Activated CD4-positive, alpha-beta memory T cell treated with anti-CD3 and anti-CD28 coated beads for 36 hours (primary cell): ENCODE results near the gene NRG3. TPM values are rescaled to one million over a fixed set of nuclear protein-coding genes. Genes with fewer than 3 reads are reported as not detected.

ENCODE experiments used
- CTCF ChIA-PET: fragments of 350-600 bp; sonication (Branson Sonifier 250); formaldehyde crosslinking; loops from one replicate; lab custom pipeline; 2021; ENCODE audit warnings: antibody characterized with exemption, inconsistent platforms; lab: Charles Lee
- POLR2A ChIA-PET: fragments of 350-600 bp; sonication (Branson Sonifier 250); formaldehyde crosslinking; loops from one replicate; lab custom pipeline; 2021; ENCODE audit warnings: antibody characterized with exemption; lab: Charles Lee
- DNase-seq: peaks from one replicate; pipeline ENCODE4 v3.0.0-alpha.2; 2020
- H3K27ac Mint-ChIP-seq: one replicate; pipeline ENCODE4 v1.8.0; 2021; ENCODE audit warnings: mixed read lengths
- H3K27me3 Mint-ChIP-seq: one replicate; pipeline ENCODE4 v1.8.0; 2021; ENCODE audit warnings: mixed read lengths
- H3K36me3 Mint-ChIP-seq: one replicate; pipeline ENCODE4 v1.8.0; 2021; ENCODE audit warnings: mixed read lengths
- H3K4me1 Mint-ChIP-seq: one replicate; pipeline ENCODE4 v1.8.0; 2021; ENCODE audit warnings: low read depth, mixed read lengths
- H3K4me3 Mint-ChIP-seq: one replicate; pipeline ENCODE4 v1.8.0; 2021; ENCODE audit warnings: mild to moderate bottlenecking, mixed read lengths
- H3K9me3 Mint-ChIP-seq: one replicate; pipeline ENCODE4 v1.8.0; 2021; ENCODE audit warnings: mixed read lengths
- intact Hi-C: fragments of 100-400 bp; cut with micrococcal nuclease; formaldehyde crosslinking; loops from one replicate; pipeline ENCODE4 v1.15.1; 2023
- total RNA-seq, 2 experiments: library from RNA; stranded (reverse); gene quantifications; one replicate each; pipeline ENCODE4 v1.2.3, GENCODE V29; 2021

NRG3 gene
- total RNA-seq, 2 experiments from 2014 or later = not detected

DNA sequence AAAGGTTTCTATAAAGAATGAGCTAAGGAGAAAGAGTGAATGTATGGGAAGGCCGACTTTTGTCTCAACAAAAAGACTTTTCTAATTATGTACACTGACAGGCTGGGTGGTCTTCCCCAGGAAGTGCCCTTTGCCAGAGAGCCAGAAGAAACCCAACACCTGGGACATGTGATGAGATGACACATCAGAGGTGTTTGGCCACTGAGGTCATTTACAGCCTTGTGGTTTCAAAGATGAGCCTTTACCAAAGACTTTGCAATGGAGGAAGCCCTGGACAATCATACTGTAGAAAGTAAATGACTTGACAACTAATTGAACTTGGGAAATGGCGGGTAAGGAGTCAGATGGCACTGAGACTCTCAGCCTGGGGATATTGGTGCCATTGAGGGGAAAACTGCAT lies 3.4 kb upstream of the NRG3 start:
- DNase-seq = no peak
- Mint-ChIP-seq H3K4me1 (peaks cover 4% of the 10 kb centered on the region), H3K9me3 (no peaks in the 10 kb centered on the region), H3K4me3 (no peak overlapping the region), H3K27me3 (peaks cover 19% of the 10 kb centered on the region), H3K27ac (no peak overlapping the region), H3K36me3 (no peaks in the 10 kb centered on the region)
- intact Hi-C loops = no loop called here
- POLR2A ChIA-PET = no interaction called here
- CTCF ChIA-PET = no interaction called here

- Mint-ChIP-seq H3K36me3 (no peaks in the 10 kb centered on the region), H3K27me3 (peaks cover 27% of the 10 kb centered on the region), H3K4me3 (no peak overlapping the region), H3K4me1 (peaks cover 4% of the 10 kb centered on the region), H3K9me3 (no peaks in the 10 kb centered on the region), H3K27ac (no peak overlapping the region)
- intact Hi-C loops = no loop called here
- DNase-seq = no peak
- POLR2A ChIA-PET = interaction anchor here (0.6 kb wide), 1 partner anchor 8 kb away, joined by 3 read pairs; no protein-coding TSS in a partner anchor
- CTCF ChIA-PET = no interaction called here
Observed at GRCh38 chr10:81872206-81872862, 2.7 kb upstream of the NRG3 start.

- H3K4me1 Mint-ChIP-seq = peaks cover 4% of the 10 kb centered on the region
- intact Hi-C loops = no loop called here
- CTCF ChIA-PET = no interaction called here
- no peak for DNase-seq
- POLR2A ChIA-PET = interaction anchor here (0.6 kb wide), 1 partner anchor 9 kb away, joined by 3 read pairs; no protein-coding TSS in a partner anchor
- peaks cover 34% of the 10 kb centered on the region for H3K27me3 Mint-ChIP-seq
- H3K9me3 Mint-ChIP-seq = no peaks in the 10 kb centered on the region
- H3K27ac Mint-ChIP-seq = no peak overlapping the region
- no peaks in the 10 kb centered on the region for H3K36me3 Mint-ChIP-seq
- H3K4me3 Mint-ChIP-seq = no peak overlapping the region
Observed at GRCh38 chr10:81873231-81873931, 1.6 kb upstream of the NRG3 start.

DNA sequence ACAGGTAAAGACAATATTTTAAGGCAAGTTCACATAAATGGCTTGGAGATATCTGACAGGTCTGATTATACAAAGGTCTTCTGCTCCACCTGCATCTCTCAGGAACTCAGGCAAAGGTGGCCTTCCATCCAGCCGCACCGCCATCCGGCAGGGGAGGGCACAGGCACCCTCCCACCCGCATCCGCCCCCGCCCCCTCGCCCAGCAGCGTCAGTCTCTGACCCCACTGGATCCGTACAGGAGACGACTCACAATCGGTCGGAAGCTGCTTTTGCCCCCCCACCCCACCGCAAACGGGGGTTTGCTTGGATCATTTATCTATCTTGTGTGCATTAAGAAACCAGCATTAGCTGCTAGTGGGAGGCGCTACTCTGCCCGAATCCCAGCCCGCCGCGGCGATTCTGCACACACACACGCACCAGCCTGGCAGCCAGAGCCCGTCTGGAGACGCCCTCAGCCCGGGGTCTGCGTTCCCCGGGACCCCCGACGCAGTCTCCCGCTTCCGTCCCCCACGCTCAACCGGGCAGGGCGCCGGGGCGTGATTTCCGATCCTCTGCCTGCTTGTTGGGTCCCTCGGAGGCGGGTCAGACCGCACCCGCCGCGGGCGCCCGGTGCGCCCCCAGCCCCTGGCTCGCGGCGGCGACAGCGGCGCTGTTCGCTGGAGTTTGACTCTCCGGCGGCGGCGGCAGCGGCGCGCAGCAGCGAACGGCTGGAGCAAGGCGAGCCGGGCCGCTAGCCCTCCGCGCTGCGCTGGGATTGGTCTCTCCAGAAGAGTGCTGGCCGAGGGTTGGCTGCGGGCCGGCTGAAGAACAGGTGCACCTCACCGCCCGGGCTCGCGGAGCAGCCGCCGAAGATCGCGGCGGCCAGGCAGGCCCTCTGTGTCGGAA lies 820 bp upstream of the NRG3 start:
- no peak for DNase-seq
- Mint-ChIP-seq H3K27ac (no peak overlapping the region), H3K9me3 (no peaks in the 10 kb centered on the region), H3K36me3 (no peaks in the 10 kb centered on the region), H3K4me1 (peaks cover 4% of the 10 kb centered on the region), H3K4me3 (no peak overlapping the region), H3K27me3 (peaks cover 39% of the 10 kb centered on the region)
- CTCF ChIA-PET = no interaction called here
- intact Hi-C loops = no loop called here
- POLR2A ChIA-PET = no interaction called here

DNA sequence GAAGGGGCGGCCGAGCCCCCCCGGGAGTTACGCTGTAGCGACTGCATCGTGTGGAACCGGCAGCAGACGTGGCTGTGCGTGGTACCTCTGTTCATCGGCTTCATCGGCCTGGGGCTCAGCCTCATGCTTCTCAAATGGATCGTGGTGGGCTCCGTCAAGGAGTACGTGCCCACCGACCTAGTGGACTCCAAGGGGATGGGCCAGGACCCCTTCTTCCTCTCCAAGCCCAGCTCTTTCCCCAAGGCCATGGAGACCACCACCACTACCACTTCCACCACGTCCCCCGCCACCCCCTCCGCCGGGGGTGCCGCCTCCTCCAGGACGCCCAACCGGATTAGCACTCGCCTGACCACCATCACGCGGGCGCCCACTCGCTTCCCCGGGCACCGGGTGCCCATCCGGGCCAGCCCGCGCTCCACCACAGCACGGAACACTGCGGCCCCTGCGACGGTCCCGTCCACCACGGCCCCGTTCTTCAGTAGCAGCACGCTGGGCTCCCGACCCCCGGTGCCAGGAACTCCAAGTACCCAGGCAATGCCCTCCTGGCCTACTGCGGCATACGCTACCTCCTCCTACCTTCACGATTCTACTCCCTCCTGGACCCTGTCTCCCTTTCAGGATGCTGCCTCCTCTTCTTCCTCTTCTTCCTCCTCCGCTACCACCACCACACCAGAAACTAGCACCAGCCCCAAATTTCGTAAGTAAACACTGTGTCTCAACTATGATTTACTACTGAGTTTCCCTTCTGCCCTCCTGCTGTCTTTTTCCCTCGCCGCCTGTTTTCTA lies 666 bp downstream of the NRG3 start:
- H3K4me1 Mint-ChIP-seq = peaks cover 4% of the 10 kb centered on the region
- ChIA-PET CTCF (no interaction called here), POLR2A (no interaction called here)
- no peak overlapping the region for H3K4me3 Mint-ChIP-seq
- intact Hi-C loops = no loop called here
- H3K9me3 Mint-ChIP-seq = no peaks in the 10 kb centered on the region
- no peaks in the 10 kb centered on the region for H3K36me3 Mint-ChIP-seq
- H3K27ac Mint-ChIP-seq = no peak overlapping the region
- peaks cover 39% of the 10 kb centered on the region for H3K27me3 Mint-ChIP-seq
- no peak for DNase-seq

GRCh38 chr10:81876253-81877077 lies 1.5 kb downstream of the NRG3 start:
- Mint-ChIP-seq H3K27ac (no peak overlapping the region), H3K4me3 (no peak overlapping the region), H3K9me3 (no peaks in the 10 kb centered on the region), H3K4me1 (peaks cover 4% of the 10 kb centered on the region), H3K36me3 (no peaks in the 10 kb centered on the region), H3K27me3 (peaks cover 39% of the 10 kb centered on the region)
- intact Hi-C loops = no loop called here
- no peak for DNase-seq
- POLR2A ChIA-PET = no interaction called here
- CTCF ChIA-PET = no interaction called here

GRCh38 chr10:81877596-81877995 lies 2.6 kb downstream of the NRG3 start:
- intact Hi-C loops = no loop called here
- Mint-ChIP-seq H3K27ac (no peak overlapping the region), H3K27me3 (peaks cover 38% of the 10 kb centered on the region), H3K36me3 (no peaks in the 10 kb centered on the region), H3K4me3 (no peak overlapping the region), H3K9me3 (no peaks in the 10 kb centered on the region), H3K4me1 (peaks cover 4% of the 10 kb centered on the region)
- ChIA-PET POLR2A (no interaction called here), CTCF (no interaction called here)
- no peak for DNase-seq

- intact Hi-C loops = no loop called here
- CTCF ChIA-PET = no interaction called here
- Mint-ChIP-seq H3K4me3 (no peak overlapping the region), H3K36me3 (no peaks in the 10 kb centered on the region), H3K27ac (no peak overlapping the region), H3K4me1 (no peaks in the 10 kb centered on the region), H3K27me3 (peaks cover 16% of the 10 kb centered on the region), H3K9me3 (no peaks in the 10 kb centered on the region)
- DNase-seq = no peak
- POLR2A ChIA-PET = no interaction called here
Observed at GRCh38 chr10:81882011-81882410, 7.0 kb downstream of the NRG3 start.

GRCh38 chr10:81884856-81885255 lies 9.9 kb downstream of the NRG3 start:
- CTCF ChIA-PET = no interaction called here
- POLR2A ChIA-PET = no interaction called here
- Mint-ChIP-seq H3K27me3 (no peaks in the 10 kb centered on the region), H3K9me3 (peaks cover 2% of the 10 kb centered on the region), H3K4me1 (no peaks in the 10 kb centered on the region), H3K27ac (no peak overlapping the region), H3K36me3 (no peaks in the 10 kb centered on the region), H3K4me3 (no peak overlapping the region)
- intact Hi-C loops = no loop called here
- no peak for DNase-seq

GRCh38 chr10:81885491-81885890 lies 10.5 kb downstream of the NRG3 start:
- intact Hi-C loops = no loop called here
- no peaks in the 10 kb centered on the region for H3K27me3 Mint-ChIP-seq
- no peak overlapping the region for H3K27ac Mint-ChIP-seq
- DNase-seq = no peak
- CTCF ChIA-PET = no interaction called here
- H3K36me3 Mint-ChIP-seq = no peaks in the 10 kb centered on the region
- no peak overlapping the region for H3K4me3 Mint-ChIP-seq
- POLR2A ChIA-PET = no interaction called here
- peaks cover 2% of the 10 kb centered on the region for H3K9me3 Mint-ChIP-seq
- H3K4me1 Mint-ChIP-seq = no peaks in the 10 kb centered on the region

GRCh38 chr10:81886939-81887338 lies 11.9 kb downstream of the NRG3 start:
- POLR2A ChIA-PET = no interaction called here

More at GRCh38 chr10:81886939-81887338, 11.9 kb downstream of the NRG3 start:
- H3K4me1 Mint-ChIP-seq = no peaks in the 10 kb centered on the region
- H3K9me3 Mint-ChIP-seq = peaks cover 2% of the 10 kb centered on the region
- DNase-seq = no peak
- CTCF ChIA-PET = no interaction called here
- no peak overlapping the region for H3K27ac Mint-ChIP-seq
- H3K27me3 Mint-ChIP-seq = no peaks in the 10 kb centered on the region
- intact Hi-C loops = no loop called here
- H3K36me3 Mint-ChIP-seq = no peaks in the 10 kb centered on the region
- H3K4me3 Mint-ChIP-seq = no peak overlapping the region
